Neuronal stem cell (in vitro differentiated cells): ENCODE measurements around the gene GPR142.

ENCODE experiments used
- DNase-seq: peaks from one replicate; pipeline ENCODE4 v3.0.0-alpha.2; 2013; ENCODE audit warnings: low spot score
- H2AFZ ChIP-seq: one replicate; pipeline ENCODE4 v1.6.1; 2013; ENCODE audit warnings: mild to moderate bottlenecking, low read length, inconsistent platforms
- H2AK5ac ChIP-seq: 2 replicates; pipeline ENCODE4 v1.6.1; 2013; ENCODE audit warnings: low read depth, mild to moderate bottlenecking, inconsistent platforms, low read length, moderate library complexity, mixed read lengths
- H2BK120ac ChIP-seq: 2 replicates; pipeline ENCODE4 v1.6.1; 2013; ENCODE audit warnings: low read depth, mild to moderate bottlenecking, inconsistent platforms, low read length, moderate library complexity, mixed read lengths
- H2BK12ac ChIP-seq: one replicate; pipeline ENCODE4 v1.6.1; 2013; ENCODE audit warnings: low read length, inconsistent platforms
- H2BK15ac ChIP-seq: 2 replicates; pipeline ENCODE4 v1.6.1; 2013; ENCODE audit warnings: mild to moderate bottlenecking, low read length, inconsistent platforms, mixed read lengths
- H2BK5ac ChIP-seq: one replicate; pipeline ENCODE4 v1.6.1; 2013; ENCODE audit warnings: inconsistent platforms, mild to moderate bottlenecking, low read length, moderate library complexity
- H3K14ac ChIP-seq: one replicate; pipeline ENCODE4 v1.6.1; 2013; ENCODE audit warnings: low read length, inconsistent platforms
- H3K18ac ChIP-seq: 2 replicates; pipeline ENCODE4 v1.6.1; 2013; ENCODE audit warnings: low read length, inconsistent platforms
- H3K23ac ChIP-seq: 2 replicates; pipeline ENCODE4 v1.6.1; 2013; ENCODE audit warnings: low read depth, mild to moderate bottlenecking, mixed read lengths, low read length, inconsistent platforms; ENCODE audit not compliant: poor library complexity
- H3K27ac ChIP-seq: replicated peaks from 3 replicates; pipeline ENCODE4 v1.5.1; 2013; ENCODE audit warnings: low read length, inconsistent platforms
- H3K27me3 ChIP-seq, 3 experiments: 2 replicates each; pipeline ENCODE4 v1.6.1; 2013; ENCODE audit warnings: low read length in 3 of 3, mild to moderate bottlenecking in 2 of 3, inconsistent platforms in 1 of 3, low read depth in 1 of 3, mixed read lengths in 1 of 3, moderate library complexity in 1 of 3; ENCODE audit not compliant: control insufficient read depth in 3 of 3, insufficient read depth in 3 of 3
- H3K36me3 ChIP-seq, 2 donors: replicated peaks in 1 of 2; 2 replicates each; pipeline ENCODE4 v1.6.1; 2013; ENCODE audit warnings: low read length in 2 of 2; ENCODE audit not compliant: control insufficient read depth in 2 of 2, insufficient read depth in 2 of 2
- H3K4ac ChIP-seq: 2 replicates; pipeline ENCODE4 v1.6.1; 2013; ENCODE audit warnings: inconsistent platforms, mild to moderate bottlenecking, low read length, moderate library complexity
- H3K4me1 ChIP-seq, 2 donors: 1 replicate in 1 of 2; 2 replicates in 1 of 2; pipeline ENCODE4 v1.6.1; 2013; ENCODE audit warnings: low read length in 2 of 2, low read depth in 1 of 2; ENCODE audit not compliant: control insufficient read depth in 2 of 2, insufficient read depth in 1 of 2
- H3K4me2 ChIP-seq: one replicate; pipeline ENCODE4 v1.6.1; 2013; ENCODE audit warnings: mild to moderate bottlenecking, low read length, inconsistent platforms; ENCODE audit not compliant: insufficient read depth, poor library complexity, severe bottlenecking
- H3K4me3 ChIP-seq, 2 donors: 2 replicates each; pipeline ENCODE4 v1.5.1; 2013; ENCODE audit warnings: low read length in 2 of 2, mild to moderate bottlenecking in 2 of 2, inconsistent platforms in 1 of 2, moderate library complexity in 1 of 2
- H3K79me1 ChIP-seq: one replicate; pipeline ENCODE4 v1.6.1; 2013; ENCODE audit warnings: low read depth, mild to moderate bottlenecking, inconsistent platforms, low read length, moderate library complexity
- H3K9ac ChIP-seq: one replicate; pipeline ENCODE4 v1.6.1; 2013; ENCODE audit warnings: mild to moderate bottlenecking, low read depth, low read length, inconsistent platforms; ENCODE audit not compliant: poor library complexity
- H3K9me3 ChIP-seq, 2 donors: replicated peaks in 1 of 2; 2 replicates each; pipeline versions ENCODE3 to v1.6.1; 2013; ENCODE audit warnings: low read length in 2 of 2, mild to moderate bottlenecking in 2 of 2, inconsistent platforms in 1 of 2, low read depth in 1 of 2, mixed read lengths in 1 of 2, moderate library complexity in 1 of 2; ENCODE audit not compliant: control insufficient read depth in 2 of 2, insufficient read depth in 1 of 2
- H4K8ac ChIP-seq: one replicate; pipeline ENCODE4 v1.6.1; 2013; ENCODE audit warnings: low read depth, mild to moderate bottlenecking, inconsistent platforms, low read length, moderate library complexity
- H4K91ac ChIP-seq: one replicate; pipeline ENCODE4 v1.6.1; 2013; ENCODE audit warnings: low read length, low read depth, mild to moderate bottlenecking, inconsistent platforms; ENCODE audit not compliant: poor library complexity
- WGBS, 2 donors: extraction: QIAGEN DNeasy Blood & Tissue Kit; methylation state at CpG; one replicate each; pipeline ENCODE4 v1.1.7; 2013; ENCODE audit warnings: missing lambda C conversion rate in 2 of 2, mixed read lengths in 1 of 2; ENCODE audit not compliant: insufficient read length in 2 of 2, insufficient replicate concordance in 1 of 2; ENCODE audit errors: extremely low coverage in 2 of 2; 5-methylcytosine and 5-hydroxymethylcytosine counted together

Gene GPR142

GRCh38 chr17:74410001-74410443, 42.7 kb downstream of the GPR142 start:
- H3K9ac ChIP-seq: no peak overlapping the region
- H3K36me3 ChIP-seq: no peaks in the 10 kb centered on the region
- H3K4me1 ChIP-seq: no peaks in the 10 kb centered on the region
- no peak overlapping the region for H2BK15ac ChIP-seq
- no peak overlapping the region for H3K14ac ChIP-seq
- no peaks in the 10 kb centered on the region for H3K79me1 ChIP-seq
- peaks cover 0 to 4% (median 0%) of the 10 kb centered on the region in 3 experiments for H3K27me3 ChIP-seq
- H3K4ac ChIP-seq: no peak overlapping the region
- no peak overlapping the region for H3K23ac ChIP-seq
- WGBS, 2 donors: no CpG with 5 or more reads among the region's 4 CpGs
- H3K4me3 ChIP-seq: no peak overlapping the region
- H2BK12ac ChIP-seq: no peak overlapping the region
- H4K91ac ChIP-seq: no peak overlapping the region
- no peak for DNase-seq
- H2BK120ac ChIP-seq: no peak overlapping the region
- H3K4me2 ChIP-seq: no peak overlapping the region
- H2AFZ ChIP-seq: no peak overlapping the region
- H3K27ac ChIP-seq: no peak overlapping the region
- H2AK5ac ChIP-seq: no peak overlapping the region
- no peak overlapping the region for H2BK5ac ChIP-seq
- no peaks in the 10 kb centered on the region for H3K9me3 ChIP-seq
- H4K8ac ChIP-seq: no peak overlapping the region
- H3K18ac ChIP-seq: peak overlapping the region; percentile 32

DNA sequence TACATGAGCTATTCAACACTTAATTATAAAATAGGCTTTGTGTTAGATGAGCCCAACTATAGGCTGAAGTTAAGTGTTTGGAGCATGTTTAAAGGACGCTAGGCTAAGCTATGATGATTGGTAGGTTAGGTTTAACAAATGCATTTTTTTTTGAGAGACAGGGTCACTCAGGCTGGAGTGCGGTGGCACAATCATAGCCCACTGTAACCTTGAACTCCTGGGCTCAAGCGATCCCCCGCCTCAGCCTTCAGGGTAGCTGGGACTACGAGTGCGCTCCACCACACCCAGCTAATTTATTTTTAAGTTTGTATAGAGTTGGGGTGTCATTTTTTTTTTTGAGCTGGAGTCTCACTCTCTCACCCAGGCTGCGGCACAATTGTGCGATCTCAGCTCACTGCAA, 45.3 kb downstream of the GPR142 start:
- Histone ChIP-seq H2AFZ (no peak overlapping the region), H3K14ac (no peak overlapping the region), H2BK12ac (no peak overlapping the region), H2BK5ac (no peak overlapping the region), H2BK15ac (no peak overlapping the region), H3K36me3 (no peaks in the 10 kb centered on the region), H4K8ac (no peak overlapping the region), H2BK120ac (no peak overlapping the region), H3K4me2 (no peak overlapping the region), H3K79me1 (no peaks in the 10 kb centered on the region), H3K9ac (no peak overlapping the region), H3K4me3 (no peak overlapping the region), H3K4ac (no peak overlapping the region), H3K27me3 (peaks cover 0 to 4% (median 0%) of the 10 kb centered on the region in 3 experiments), H3K27ac (no peak overlapping the region), H3K23ac (no peak overlapping the region), H4K91ac (no peak overlapping the region), H3K9me3 (no peaks in the 10 kb centered on the region), H3K18ac (no peak overlapping the region), H3K4me1 (peaks cover 0 to under 1% of the 10 kb centered on the region in 2 donors), H2AK5ac (no peak overlapping the region)
- no peak for DNase-seq
- WGBS, 2 donors: no CpG with 5 or more reads among the region's 8 CpGs

- WGBS, 2 donors: no CpG with 5 or more reads among the region's 7 CpGs
- no peak overlapping the region for H2AK5ac ChIP-seq
- no peak overlapping the region for H3K14ac ChIP-seq
- H3K36me3 ChIP-seq: no peaks in the 10 kb centered on the region
- no peak overlapping the region for H3K18ac ChIP-seq
- H3K9me3 ChIP-seq: no peaks in the 10 kb centered on the region
- no peak overlapping the region for H4K8ac ChIP-seq
- H3K4me3 ChIP-seq: no peak overlapping the region
- H3K4me1 ChIP-seq: peaks cover 0 to 2% of the 10 kb centered on the region in 2 donors
- no peaks in the 10 kb centered on the region for H3K79me1 ChIP-seq
- no peak overlapping the region for H2BK12ac ChIP-seq
- no peak overlapping the region for H3K27ac ChIP-seq
- peaks cover 0 to 4% (median 0%) of the 10 kb centered on the region in 3 experiments for H3K27me3 ChIP-seq
- no peak overlapping the region for H3K23ac ChIP-seq
- H3K4me2 ChIP-seq: no peak overlapping the region
- H3K9ac ChIP-seq: no peak overlapping the region
- no peak overlapping the region for H2AFZ ChIP-seq
- H3K4ac ChIP-seq: no peak overlapping the region
- no peak overlapping the region for H4K91ac ChIP-seq
- no peak overlapping the region for H2BK15ac ChIP-seq
- no peak overlapping the region for H2BK5ac ChIP-seq
- DNase-seq: no peak
- no peak overlapping the region for H2BK120ac ChIP-seq
These were observed 46.2 kb downstream of the GPR142 start for GRCh38 chr17:74413491-74413890.

DNA sequence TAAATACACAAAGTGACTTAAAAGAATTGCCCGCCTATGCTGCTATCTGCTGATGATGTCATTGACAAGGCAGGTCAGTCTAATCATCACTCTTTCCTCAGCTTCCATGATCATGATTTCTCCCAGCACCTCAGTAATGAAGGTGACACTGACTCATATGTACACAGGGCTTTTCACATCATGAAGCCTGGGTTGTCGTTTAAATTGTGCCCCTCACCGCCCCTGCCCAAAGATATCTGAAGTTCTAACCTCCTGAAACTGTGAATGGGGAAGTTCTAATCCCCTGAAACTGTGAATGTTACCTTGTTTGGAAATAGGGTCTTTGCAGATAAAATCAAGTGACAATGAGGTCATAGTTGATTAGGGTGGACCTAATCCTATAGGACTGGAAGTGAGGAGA, 47.2 kb downstream of the GPR142 start:
- no peak overlapping the region for H4K91ac ChIP-seq
- no peak overlapping the region for H2AFZ ChIP-seq
- no peaks in the 10 kb centered on the region for H3K36me3 ChIP-seq
- no CpG with 5 or more reads among the region's 3 CpGs for WGBS, 2 donors
- no peak overlapping the region for H3K18ac ChIP-seq
- H3K27me3 ChIP-seq: peaks cover 0 to 4% (median 0%) of the 10 kb centered on the region in 3 experiments
- no peak overlapping the region for H2BK12ac ChIP-seq
- no peak overlapping the region for H2BK5ac ChIP-seq
- no peak overlapping the region for H2BK120ac ChIP-seq
- H3K14ac ChIP-seq: no peak overlapping the region
- DNase-seq: no peak
- H3K79me1 ChIP-seq: no peaks in the 10 kb centered on the region
- H3K4me2 ChIP-seq: no peak overlapping the region
- no peak overlapping the region for H3K4me3 ChIP-seq
- H3K27ac ChIP-seq: no peak overlapping the region
- no peak overlapping the region for H3K23ac ChIP-seq
- H2AK5ac ChIP-seq: no peak overlapping the region
- no peak overlapping the region for H3K4ac ChIP-seq
- H3K9ac ChIP-seq: no peak overlapping the region
- H4K8ac ChIP-seq: no peak overlapping the region
- peaks cover 0 to 2% of the 10 kb centered on the region in 2 donors for H3K4me1 ChIP-seq
- H2BK15ac ChIP-seq: no peak overlapping the region
- no peaks in the 10 kb centered on the region for H3K9me3 ChIP-seq
